H1 (cell line): ENCODE measurements around the gene PPP1R1C. TPM values are rescaled to one million over a fixed set of nuclear protein-coding genes. Genes with fewer than 3 reads are reported as not detected.

ENCODE experiments used
- CTCF ChIA-PET: fragments of 300-600 bp; sonication (Branson Sonifier 250); formaldehyde crosslinking; loops from one replicate; lab custom pipeline; 2021; ENCODE audit not compliant: partially characterized antibody; lab: Charles Lee
- POLR2A ChIA-PET: fragments of 300-600 bp; sonication (Branson Sonifier 250); formaldehyde crosslinking; loops from one replicate; lab custom pipeline; 2021; ENCODE audit warnings: inconsistent platforms; ENCODE audit not compliant: partially characterized antibody; lab: Charles Lee
- DNase-seq, 2 experiments: peaks; one replicate each; pipeline versions ENCODE4 v3.0.0 to v3.0.0-alpha.2; 2010 to 2022; ENCODE audit warnings: low spot score in 2 of 2, low read depth in 1 of 2, mixed read lengths in 1 of 2
- FAIRE-seq: peaks from 2 replicates; lab custom pipeline; 2011; peaks lifted over from hg19 to GRCh38; lab: Jason Lieb, UNC
- H2AFZ ChIP-seq: 2 replicates; pipeline ENCODE4 v1.8.1; 2012; ENCODE audit warnings: low read length, inconsistent platforms
- H2AK5ac ChIP-seq: 2 replicates; pipeline ENCODE4 v1.6.1; 2013; ENCODE audit warnings: low read depth, low read length
- H2BK120ac ChIP-seq: replicated peaks from 2 replicates; pipeline ENCODE3; 2013; ENCODE audit warnings: low read depth, low read length, inconsistent platforms
- H2BK12ac ChIP-seq: 2 replicates; pipeline ENCODE4 v1.6.1; 2013; ENCODE audit warnings: low read depth, low read length
- H2BK15ac ChIP-seq: 2 replicates; pipeline ENCODE4 v1.6.1; 2013; ENCODE audit warnings: low read length
- H2BK20ac ChIP-seq: 2 replicates; pipeline ENCODE4 v1.6.1; 2013; ENCODE audit warnings: low read length
- H2BK5ac ChIP-seq: 2 replicates; pipeline ENCODE4 v1.6.1; 2013; ENCODE audit warnings: low read depth, low read length
- H3K14ac ChIP-seq: 2 replicates; pipeline ENCODE4 v1.6.1; 2013; ENCODE audit warnings: inconsistent platforms; ENCODE audit not compliant: insufficient read length
- H3K18ac ChIP-seq: 2 replicates; pipeline ENCODE4 v1.6.1; 2013; ENCODE audit warnings: low read length; ENCODE audit errors: extremely low read depth
- H3K23ac ChIP-seq: 2 replicates; pipeline ENCODE4 v1.6.1; 2013; ENCODE audit warnings: inconsistent platforms; ENCODE audit not compliant: insufficient read length
- H3K23me2 ChIP-seq: 2 replicates; pipeline ENCODE4 v1.6.1; 2013; ENCODE audit warnings: low read depth, low read length
- H3K27ac ChIP-seq: 2 replicates; pipeline ENCODE4 v1.6.1; 2011; ENCODE audit warnings: low read depth, low read length, inconsistent platforms
- H3K27me3 ChIP-seq, 4 experiments: replicated peaks in 1 of 4; 1 replicate in 1 of 4; 2 replicates in 3 of 4; pipeline versions ENCODE4 v1.6.1 to v1.8.1; 2011 to 2013; ENCODE audit warnings: low read length in 3 of 4, mild to moderate bottlenecking in 3 of 4, inconsistent platforms in 2 of 4, mixed read lengths in 2 of 4, moderate library complexity in 1 of 4; ENCODE audit not compliant: control insufficient read depth in 3 of 4, insufficient read depth in 3 of 4; ENCODE audit errors: extremely low read depth in 1 of 4
- H3K36me3 ChIP-seq, 4 experiments: 2 replicates each; pipeline versions ENCODE4 v1.6.1 to v1.8.1; 2011 to 2013; ENCODE audit warnings: mild to moderate bottlenecking in 4 of 4, low read length in 3 of 4, moderate library complexity in 2 of 4, control low read depth in 1 of 4, inconsistent platforms in 1 of 4; ENCODE audit not compliant: insufficient read depth in 4 of 4, control insufficient read depth in 2 of 4
- H3K4ac ChIP-seq: replicated peaks from 2 replicates; pipeline ENCODE3; 2013; ENCODE audit warnings: low read length, low read depth, mixed read lengths, inconsistent platforms; ENCODE audit not compliant: insufficient read length
- H3K4me1 ChIP-seq, 4 experiments: replicated peaks in 1 of 4; 1 replicate in 1 of 4; 2 replicates in 3 of 4; pipeline versions ENCODE4 v1.6.1 to v1.8.1; 2011 to 2013; ENCODE audit warnings: low read length in 3 of 4, inconsistent platforms in 2 of 4, mixed read lengths in 1 of 4; ENCODE audit not compliant: insufficient read depth in 4 of 4, control insufficient read depth in 3 of 4
- H3K4me2 ChIP-seq, 2 experiments: 2 replicates each; pipeline versions ENCODE4 v1.6.1 to v1.8.1; 2011 to 2013; ENCODE audit warnings: low read depth in 2 of 2, low read length in 2 of 2, control low read depth in 1 of 2, inconsistent platforms in 1 of 2, mild to moderate bottlenecking in 1 of 2; ENCODE audit not compliant: insufficient read depth in 1 of 2
- H3K4me3 ChIP-seq, 4 experiments: fragments of 200-600, 300-600 bp in 1 of 4; sonication (generic), shearing (Covaris generic), sonication (Bioruptor Twin) in 1 of 4; 2 replicates each; pipeline versions ENCODE4 v1.5.1 to v1.8.1; 2011 to 2016; ENCODE audit warnings: low read length in 4 of 4, low read depth in 3 of 4, control low read depth in 2 of 4, inconsistent platforms in 2 of 4, mild to moderate bottlenecking in 2 of 4, mixed read lengths in 1 of 4, moderate library complexity in 1 of 4; ENCODE audit not compliant: insufficient read depth in 2 of 4; ENCODE audit errors: extremely low read depth in 1 of 4
- H3K56ac ChIP-seq: replicated peaks from 2 replicates; pipeline ENCODE3; 2013; ENCODE audit warnings: low read depth, mild to moderate bottlenecking, mixed read lengths, low read length, inconsistent platforms; ENCODE audit not compliant: insufficient read length
- H3K79me1 ChIP-seq: 2 replicates; pipeline ENCODE4 v1.6.1; 2013; ENCODE audit warnings: low read depth, low read length, control low read depth
- H3K79me2 ChIP-seq, 2 experiments: 2 replicates each; pipeline versions ENCODE4 v1.6.1 to v1.8.1; 2012 to 2013; ENCODE audit warnings: low read length in 2 of 2, mild to moderate bottlenecking in 2 of 2, inconsistent platforms in 1 of 2; ENCODE audit not compliant: insufficient read depth in 2 of 2, control insufficient read depth in 1 of 2
- H3K9ac ChIP-seq, 4 experiments: replicated peaks in 1 of 4; 1 replicate in 1 of 4; 2 replicates in 3 of 4; pipeline versions ENCODE4 v1.6.1 to v1.8.1; 2011 to 2013; ENCODE audit warnings: low read depth in 3 of 4, low read length in 3 of 4, control low read depth in 2 of 4, mild to moderate bottlenecking in 2 of 4, moderate library complexity in 2 of 4, inconsistent platforms in 1 of 4; ENCODE audit errors: extremely low read depth in 1 of 4
- H3K9me3 ChIP-seq, 2 experiments: 2 replicates each; pipeline versions ENCODE4 v1.6.1 to v1.8.1; 2012 to 2013; ENCODE audit warnings: mild to moderate bottlenecking in 2 of 2, moderate library complexity in 2 of 2, control low read depth in 1 of 2, inconsistent platforms in 1 of 2, low read depth in 1 of 2, low read length in 1 of 2, mixed read lengths in 1 of 2; ENCODE audit not compliant: insufficient read depth in 2 of 2
- H4K20me1 ChIP-seq, 2 experiments: replicated peaks in 1 of 2; 2 replicates each; pipeline versions ENCODE3 to v1.8.1; 2011 to 2013; ENCODE audit warnings: inconsistent platforms in 2 of 2, low read length in 2 of 2, mild to moderate bottlenecking in 1 of 2; ENCODE audit not compliant: insufficient read depth in 2 of 2, control insufficient read depth in 1 of 2
- H4K5ac ChIP-seq: 2 replicates; pipeline ENCODE4 v1.6.1; 2013; ENCODE audit warnings: low read length, low read depth, mixed read lengths, inconsistent platforms; ENCODE audit not compliant: insufficient read length
- H4K8ac ChIP-seq: 2 replicates; pipeline ENCODE4 v1.8.0; 2013; ENCODE audit warnings: mild to moderate bottlenecking, moderate library complexity, low read length, inconsistent platforms; ENCODE audit not compliant: insufficient read depth; ENCODE audit errors: extremely low read depth
- H4K91ac ChIP-seq: replicated peaks from 2 replicates; pipeline ENCODE3; 2013; ENCODE audit warnings: low read length, mixed read lengths, inconsistent platforms; ENCODE audit not compliant: insufficient read length
- POU5F1 ChIP-seq: IDR thresholded peaks from 2 replicates; pipeline ENCODE4 v1.6.1; 2011; ENCODE audit warnings: low read depth, mild to moderate bottlenecking, low read length, moderate library complexity
- WGBS, 2 experiments: shearing (Covaris generic) in 1 of 2; methylation state at CpG; one replicate each; pipeline versions ENCODE4 v1.1.6 to v1.1.7; 2013 to 2015; ENCODE audit warnings: low lambda C conversion rate in 2 of 2, mixed read lengths in 2 of 2, inconsistent platforms in 1 of 2, low coverage in 1 of 2, missing lambda C conversion rate in 1 of 2; ENCODE audit not compliant: insufficient replicate concordance in 2 of 2, insufficient coverage in 1 of 2, insufficient read length in 1 of 2; ENCODE audit errors: extremely low coverage in 1 of 2, missing lambda C conversion rate in 1 of 2; 5-methylcytosine and 5-hydroxymethylcytosine counted together
- polyA plus RNA-seq, 7 experiments: library from polyadenylated mRNA; depleted of rRNA in 3 of 7; stranded (reverse) in 5 of 7; unstranded in 2 of 7; fragments of >200 nt in 5 of 7; fragments of 200-250 nt in 2 of 7; gene quantifications; 1 replicate in 5 of 7; 2 replicates in 1 of 7; 4 replicates in 1 of 7; pipeline versions ENCODE4 v1.2.1 to v1.2.3, GENCODE V29; 2011 to 2013; ENCODE audit warnings: missing spikeins in 2 of 7, mixed read lengths in 2 of 7
- total RNA-seq: library from RNA; stranded (reverse); fragmentation: NEBNext Ultra II Directional; extraction: Animal tissue kit (Norgen Biotek cat#: 25700); gene quantifications from 2 replicates; pipeline ENCODE4 v1.2.1, GENCODE V29; 2021

Gene PPP1R1C
- total and polyA plus RNA-seq, 2 of the 8 experiments (the other 6 are each of a cell fraction or from before 2014, with no cell fraction given), result 1.3 to 5.3 TPM

DNA sequence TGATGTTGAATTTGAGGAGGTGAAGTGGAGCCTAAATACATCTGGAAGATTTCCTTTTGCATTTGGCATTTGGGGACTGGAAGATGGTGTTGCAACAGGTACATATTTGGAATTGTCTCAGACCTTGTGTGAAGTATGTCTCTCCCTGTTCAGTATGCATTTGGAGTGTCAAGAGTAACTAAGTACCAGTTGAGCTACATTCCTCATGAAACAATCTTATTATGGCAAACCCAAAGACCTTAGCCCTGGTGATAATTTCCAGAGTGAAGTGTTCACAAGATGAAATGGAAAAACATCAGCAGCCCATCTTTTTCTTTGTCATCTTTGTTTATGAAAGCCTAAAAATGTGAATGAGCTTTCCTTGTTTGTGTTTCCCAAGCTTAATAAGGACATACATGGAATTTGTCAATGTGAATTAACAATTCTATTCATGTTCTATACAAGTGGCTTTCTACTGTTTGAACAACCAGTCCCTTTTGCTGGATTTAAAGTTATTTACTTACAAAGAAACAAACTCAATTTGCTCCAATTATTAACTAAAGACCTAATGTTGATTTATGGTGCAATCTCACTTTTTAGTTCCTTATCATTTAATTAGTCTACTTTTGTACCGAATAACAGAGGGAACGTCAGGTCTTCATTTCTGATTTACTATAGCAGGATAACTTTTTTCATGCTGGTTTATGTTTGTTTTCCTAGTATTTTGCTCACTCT is 42.1 kb upstream of the PPP1R1C start:
- Histone ChIP-seq H3K9ac (no peak overlapping the region), H3K4me2 (no peak overlapping the region), H2AFZ (no peak overlapping the region), H3K36me3 (no peaks in the 10 kb centered on the region), H3K9me3 (no peaks in the 10 kb centered on the region), H2BK15ac (no peak overlapping the region), H3K27me3 (no peaks in the 10 kb centered on the region), H2BK20ac (no peak overlapping the region), H3K79me2 (no peaks in the 10 kb centered on the region), H2BK120ac (no peak overlapping the region), H3K27ac (no peak overlapping the region), H4K20me1 (no peaks in the 10 kb centered on the region), H3K4me1 (no peaks in the 10 kb centered on the region), H2BK5ac (no peak overlapping the region), H4K91ac (no peak overlapping the region), H2BK12ac (no peak overlapping the region), H4K5ac (no peak overlapping the region), H3K56ac (no peak overlapping the region), H3K4me3 (no peak overlapping the region), H2AK5ac (no peak overlapping the region), H3K79me1 (no peaks in the 10 kb centered on the region), H3K14ac (no peak overlapping the region), H4K8ac (no peak overlapping the region), H3K4ac (no peak overlapping the region), H3K23ac (no peak overlapping the region), H3K18ac (no peak overlapping the region), H3K23me2 (no peaks in the 10 kb centered on the region)
- ChIA-PET CTCF (interaction anchor here (1.4 kb wide), 1 partner anchor 10 kb away, joined by 4 read pairs; no protein-coding TSS in a partner anchor), POLR2A (no interaction called here)
- 89% methylated on average over 2 of the region's 2 CpGs; no CpG with 5 or more reads in 1 of the 2 experiments for WGBS, 2 experiments
- DNase-seq (no peak), FAIRE-seq (no peak)
- TF ChIP-seq POU5F1, result no peak
